D341Med (cell line): ENCODE data around the gene CASQ2.

ENCODE experiments used
- DNase-seq: peaks from one replicate; pipeline ENCODE4 v3.0.0; 2012; ENCODE audit warnings: low spot score

The CASQ2 gene

DNA sequence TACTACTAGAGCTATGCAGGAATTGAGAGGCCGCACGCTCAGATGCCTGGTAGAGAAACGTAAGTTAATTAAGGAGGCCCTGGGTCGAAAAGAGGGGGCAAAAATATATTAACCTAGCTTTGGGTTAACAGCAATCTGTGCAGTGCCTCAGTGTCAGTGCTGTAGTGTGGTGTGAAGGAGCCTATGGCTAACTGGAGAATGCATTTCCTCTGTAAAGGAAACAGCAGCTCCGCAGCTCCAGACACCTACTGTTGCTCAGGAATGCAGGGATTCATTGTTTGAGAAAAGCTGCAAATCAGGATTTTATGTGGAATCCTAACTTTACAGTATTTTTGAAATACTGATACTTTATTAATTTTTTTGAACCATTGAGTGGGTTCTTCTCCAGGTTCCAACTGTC lies 108.4 kb downstream of the CASQ2 start:
- no peak for DNase-seq

DNA sequence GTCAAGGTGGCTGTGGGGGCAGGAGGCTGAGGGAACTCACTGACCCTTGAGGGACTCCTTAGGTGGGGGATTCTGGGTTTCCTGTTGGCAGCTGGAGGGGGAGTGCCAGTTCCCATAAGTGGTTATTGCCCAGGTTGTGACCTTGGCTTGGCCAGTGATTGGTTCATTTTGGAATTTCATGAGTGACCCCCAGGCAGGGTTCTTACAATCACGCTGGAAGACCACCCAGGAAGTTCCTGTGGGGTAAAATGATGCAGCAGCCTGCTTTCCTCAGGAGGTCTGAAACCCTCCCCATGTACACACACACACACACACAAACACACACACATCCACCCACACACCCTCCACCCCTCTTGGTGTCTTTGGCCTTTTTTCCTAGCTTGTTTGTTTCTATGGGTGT lies 109.9 kb downstream of the CASQ2 start:
- DNase-seq: no peak

DNA sequence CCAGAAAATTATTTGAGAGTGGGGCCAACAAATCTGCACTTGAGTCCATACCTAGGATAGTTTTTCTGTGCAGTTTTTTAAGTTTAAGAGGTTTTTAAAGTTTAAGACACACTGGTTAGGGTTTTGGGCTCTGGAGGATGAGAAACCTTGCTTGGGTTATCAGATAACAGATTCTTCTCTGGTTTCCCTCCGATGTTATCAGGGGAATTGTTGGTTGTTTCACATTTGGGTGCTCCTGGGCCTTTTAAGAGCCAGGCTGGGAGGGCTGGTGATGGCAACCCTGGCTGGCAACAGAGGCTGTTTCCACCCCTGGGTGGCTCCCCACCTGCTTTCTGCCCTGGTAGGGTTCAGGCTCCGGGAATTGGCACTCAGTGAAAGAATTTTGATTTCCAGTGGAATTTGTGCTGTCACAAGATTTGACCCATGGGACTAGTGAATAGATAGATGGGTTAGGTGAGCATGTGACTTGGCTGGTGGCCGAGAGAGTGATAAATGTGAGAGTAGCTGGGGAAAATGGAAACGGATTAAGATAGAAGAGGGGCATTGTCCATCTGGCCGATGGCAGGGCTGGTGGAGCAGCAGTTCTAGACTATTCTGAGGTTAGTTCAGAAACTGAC lies 111.9 kb downstream of the CASQ2 start:
- DNase-seq: no peak

DNA sequence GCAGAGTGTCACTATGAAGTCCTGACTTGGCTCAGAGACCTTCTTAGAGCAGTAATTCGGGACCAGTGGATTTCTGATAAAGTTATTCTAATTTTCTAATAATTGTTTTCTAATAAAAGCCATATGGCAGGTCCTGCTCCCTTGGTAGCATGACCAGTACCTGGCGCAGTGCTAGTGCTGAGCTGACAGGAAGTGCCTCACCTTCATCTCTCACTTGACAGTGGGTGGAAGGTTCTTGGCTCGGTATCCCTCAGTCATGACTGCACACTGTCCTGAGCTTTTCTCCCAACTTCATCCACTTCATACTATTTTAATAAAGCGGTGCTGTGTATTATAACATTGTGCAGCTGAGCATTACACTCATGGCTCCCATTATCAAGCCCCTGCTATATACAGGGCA lies 112.6 kb downstream of the CASQ2 start:
- no peak for DNase-seq

DNA sequence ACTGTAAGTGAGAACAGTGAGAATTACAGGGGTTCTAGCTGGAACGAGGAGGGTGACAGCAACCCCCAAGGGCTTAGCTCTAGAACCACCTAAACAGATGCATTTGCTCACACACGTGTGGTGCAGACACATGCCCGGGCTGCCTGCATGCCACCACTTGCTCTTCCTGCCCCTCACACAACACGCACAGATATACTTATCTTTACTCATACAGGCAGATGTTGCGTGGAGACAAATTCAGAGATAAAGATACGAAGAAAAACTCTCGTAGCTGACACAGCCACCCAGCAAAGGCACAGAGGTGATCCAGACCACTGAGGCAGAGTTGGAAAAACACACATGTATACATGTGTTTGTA lies 113.2 kb downstream of the CASQ2 start:
- no peak for DNase-seq

DNA sequence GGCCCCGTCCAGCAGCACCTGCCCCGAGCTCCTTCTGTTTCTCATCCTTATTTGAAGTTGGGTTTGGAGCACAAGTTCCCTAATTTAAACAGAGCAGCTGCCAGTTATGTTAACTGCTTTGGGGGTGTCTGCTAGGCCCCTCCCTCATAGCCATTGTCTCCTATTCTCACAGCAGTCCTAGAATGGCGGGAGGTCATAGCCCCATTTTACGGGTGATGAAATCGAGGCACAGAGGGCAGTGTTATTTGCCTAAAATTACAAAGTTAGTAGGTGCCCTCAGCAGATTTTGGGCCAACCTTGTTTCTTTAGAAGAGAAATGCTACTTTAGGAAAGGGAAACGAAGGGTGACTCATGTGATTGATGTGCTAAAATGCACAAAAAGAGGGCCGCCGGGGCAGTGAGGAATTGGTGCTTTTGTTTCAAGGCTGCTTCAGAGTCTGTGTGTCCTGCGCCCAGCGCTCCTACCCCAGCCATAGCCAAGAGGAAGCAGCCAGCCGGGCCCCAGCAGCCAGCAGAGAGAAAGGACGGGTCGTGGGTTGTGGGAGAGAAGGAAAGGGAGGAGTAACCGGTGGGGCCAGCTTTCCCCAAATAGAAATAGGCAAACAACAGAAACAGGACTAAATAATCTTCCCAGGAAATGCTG lies 113.7 kb downstream of the CASQ2 start:
- DNase-seq: no peak

DNA sequence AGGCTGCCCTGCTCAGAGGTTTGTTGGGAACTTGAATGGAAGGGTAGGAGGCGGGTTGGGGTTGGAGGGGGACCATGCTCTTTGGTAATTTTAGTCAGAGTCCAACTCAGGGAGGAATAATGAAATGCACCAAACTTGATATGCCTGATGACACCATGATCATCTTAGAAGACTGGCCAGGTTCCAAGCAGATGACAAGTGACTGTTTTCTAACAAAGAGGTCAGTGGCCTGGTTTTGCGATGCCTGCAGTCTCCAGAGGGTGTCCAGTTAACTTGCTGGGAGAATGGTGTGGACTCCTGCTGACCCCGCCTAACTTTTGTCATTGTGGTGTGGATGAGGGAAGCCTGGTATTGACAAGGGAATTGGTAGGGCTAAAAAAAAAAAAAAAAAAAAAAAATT lies 114.4 kb downstream of the CASQ2 start:
- DNase-seq: no peak

DNA sequence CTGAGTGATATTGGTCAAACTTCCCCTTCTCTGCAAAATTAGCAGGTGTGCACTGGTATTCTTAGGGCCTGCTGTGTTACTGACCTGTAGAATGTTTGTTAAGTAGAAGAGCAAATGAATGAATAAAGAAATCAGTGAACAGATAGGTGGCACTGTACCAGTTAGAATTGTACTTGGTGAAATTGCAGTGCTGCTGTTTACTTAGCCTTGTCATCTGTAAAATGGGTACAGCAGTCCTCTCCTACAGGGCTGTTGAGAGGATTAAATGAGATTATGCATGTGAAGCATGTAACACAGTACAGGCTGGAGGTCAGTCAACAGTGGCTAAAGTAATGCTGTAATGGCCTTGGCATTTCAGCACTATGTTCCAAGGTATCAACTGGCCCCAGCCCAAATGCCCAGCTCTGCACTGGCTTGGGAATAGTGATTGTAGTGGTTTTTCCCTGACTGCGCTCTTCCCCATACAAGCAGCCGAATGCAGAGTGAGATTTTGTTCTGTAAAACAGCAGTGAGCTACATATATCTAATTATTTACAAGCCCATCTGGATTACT lies 116.2 kb downstream of the CASQ2 start:
- DNase-seq: no peak

DNA sequence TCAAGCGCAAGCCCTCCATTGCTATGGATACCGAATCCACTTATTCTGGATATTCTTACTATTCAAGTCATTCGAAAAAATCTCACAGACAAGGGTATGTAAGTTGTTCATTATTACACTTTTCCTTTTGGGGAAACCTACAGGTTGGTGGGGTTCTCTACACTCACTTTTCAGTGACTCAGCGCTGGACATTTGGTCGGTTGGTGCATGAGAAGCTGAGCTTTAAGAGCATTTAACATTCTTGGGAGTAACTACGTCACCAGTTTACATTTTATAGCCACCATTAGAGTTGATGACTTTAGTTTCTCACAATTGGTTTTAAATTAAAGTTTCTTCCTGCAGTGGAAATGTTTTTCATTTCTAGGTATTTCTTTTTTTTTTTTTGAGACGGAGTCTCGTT lies 117.1 kb downstream of the CASQ2 start:
- no peak for DNase-seq

DNA sequence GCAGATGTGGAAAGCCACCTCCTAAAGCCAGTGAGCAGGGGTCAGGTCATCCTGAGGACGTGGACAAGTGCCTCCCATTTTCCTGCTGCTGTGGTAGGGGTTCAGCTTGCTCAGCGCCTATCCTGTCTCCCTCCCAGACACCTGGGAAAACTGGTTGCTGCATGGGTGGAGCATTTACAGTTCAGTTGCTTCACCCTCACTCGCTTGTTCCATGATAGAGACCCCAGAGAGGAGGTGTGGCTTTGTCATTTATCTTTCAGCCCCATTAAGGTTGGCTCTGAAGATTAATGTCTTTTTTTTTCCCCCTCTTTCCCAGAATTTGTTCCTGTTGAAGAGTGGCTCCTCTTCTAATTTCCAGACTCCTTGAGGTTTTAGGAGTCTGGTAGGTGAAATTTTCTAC lies 117.6 kb downstream of the CASQ2 start:
- no peak for DNase-seq
